ENCODE measurements around the gene ITLN2. TPM values are rescaled to one million over a fixed set of nuclear protein-coding genes. Genes with fewer than 3 reads are reported as not detected.
"Not testable (repeated sequence)": the region's sequence is repeated elsewhere in the genome, so short reads cannot be mapped to it uniquely, and the experiment has no call there.

Gene ITLN2
- not detected for polyA plus RNA-seq (2013, experiment 1 of 2; ENCODE audit: insufficient read length)
- not detected for polyA plus RNA-seq (2013, experiment 2 of 2; ENCODE audit: insufficient read length)

DNA sequence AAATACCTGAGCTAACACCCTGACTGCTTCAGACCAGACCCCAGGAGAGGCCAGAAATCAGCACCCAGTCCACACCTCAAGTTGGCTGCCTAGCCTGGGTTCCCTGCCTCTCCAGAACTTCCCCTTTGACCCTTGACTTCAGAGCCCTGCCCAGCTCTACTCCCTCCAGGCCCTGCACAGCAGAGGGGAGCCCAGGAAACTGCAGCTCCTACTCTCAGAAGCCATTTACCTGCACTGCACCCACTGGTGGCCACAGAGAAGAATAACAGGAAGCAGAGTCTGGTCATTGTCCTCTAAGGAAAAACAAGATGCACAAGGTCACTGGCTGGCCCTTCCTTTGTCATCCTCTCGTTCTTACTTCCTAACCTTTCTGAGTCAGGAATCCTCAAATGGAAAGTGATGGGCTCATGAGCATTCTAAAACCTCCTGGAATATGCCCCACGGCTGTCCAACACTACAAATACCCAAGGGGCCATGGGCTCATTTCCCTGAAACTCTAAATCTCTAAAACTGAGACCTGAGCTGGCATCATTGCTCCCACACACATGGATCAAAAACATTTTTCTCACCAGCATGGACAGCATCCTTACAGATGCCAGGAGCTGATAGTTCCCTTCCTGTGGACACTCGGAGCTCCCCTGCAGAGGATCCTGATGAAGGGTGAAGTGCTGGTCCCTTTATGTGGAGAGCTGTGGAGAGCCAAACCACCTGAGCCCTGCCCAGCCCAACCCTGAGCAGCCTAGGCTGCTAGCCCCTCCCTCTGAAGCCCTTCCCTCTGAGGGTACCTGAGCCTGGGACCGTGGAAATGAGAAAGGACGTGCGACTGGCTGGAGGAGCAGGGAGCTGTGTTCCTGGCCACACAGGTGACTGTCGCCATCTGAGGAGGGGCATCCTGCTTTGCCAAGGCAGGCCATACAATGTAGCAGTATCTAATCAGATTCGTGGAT lies at the start of gene ITLN2:
TSS of gene ITLN2 (minus strand) at position 652 of the 947 bp plus-strand sequence. CDS start at position 584, 68 bp downstream.
- peak; percentile 25 for DNase-seq

DNA sequence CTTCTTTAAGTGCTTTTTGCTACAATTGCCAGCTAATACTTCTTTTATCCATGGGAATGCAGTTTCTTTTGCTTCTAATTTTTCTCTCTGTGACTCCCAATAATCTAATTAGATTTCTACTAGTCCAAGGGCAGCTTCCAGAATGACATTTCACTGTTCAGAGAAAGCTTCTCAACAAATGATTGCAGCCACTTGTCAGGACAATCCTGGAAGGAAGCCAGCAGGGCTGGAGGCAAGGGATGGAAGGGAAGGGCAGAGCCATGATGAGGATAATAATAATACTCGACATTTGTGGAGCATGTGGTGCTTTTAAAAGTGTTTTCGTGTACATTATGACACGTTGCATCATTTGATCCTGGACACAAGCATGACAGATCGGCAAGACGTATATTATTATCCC lies 46.9 kb upstream of the ITLN2 start:
- no peak for DNase-seq

DNA sequence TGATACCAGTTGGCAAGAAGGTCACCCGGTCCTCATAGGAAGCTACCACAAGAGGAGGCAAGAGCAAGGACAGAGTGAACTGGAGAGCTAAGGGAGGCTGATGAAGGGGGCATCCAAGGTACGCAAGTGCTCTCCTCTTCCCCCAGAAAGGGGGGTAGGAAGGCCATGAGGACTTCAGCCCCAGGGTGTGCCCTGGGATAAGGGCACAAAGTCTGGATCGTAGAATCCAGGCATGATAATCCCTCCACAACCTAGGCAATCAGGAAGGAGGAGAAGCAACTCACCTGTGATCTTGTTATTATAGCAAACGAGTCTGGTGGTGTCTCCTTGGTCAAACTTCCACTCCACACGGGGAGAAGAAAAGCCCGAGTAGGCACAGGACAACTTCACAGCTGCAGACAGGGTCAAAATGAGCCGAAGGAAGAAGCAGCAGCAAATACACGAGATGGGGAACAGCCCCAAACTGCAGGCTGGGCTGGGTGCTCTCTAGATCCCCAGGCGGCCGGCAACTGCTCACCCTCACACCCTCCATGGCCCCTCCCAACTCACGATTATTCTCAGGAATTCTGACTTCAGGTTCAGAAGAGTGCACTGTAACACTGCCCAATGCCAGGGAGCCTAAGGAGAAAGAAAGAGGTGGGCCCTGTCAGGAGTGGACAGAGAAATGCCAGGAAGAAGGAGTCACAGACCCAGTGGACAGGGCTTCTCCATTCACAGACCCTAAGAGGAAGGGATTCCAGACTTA lies 46.3 kb upstream of the ITLN2 start:
- no peak for DNase-seq

DNA sequence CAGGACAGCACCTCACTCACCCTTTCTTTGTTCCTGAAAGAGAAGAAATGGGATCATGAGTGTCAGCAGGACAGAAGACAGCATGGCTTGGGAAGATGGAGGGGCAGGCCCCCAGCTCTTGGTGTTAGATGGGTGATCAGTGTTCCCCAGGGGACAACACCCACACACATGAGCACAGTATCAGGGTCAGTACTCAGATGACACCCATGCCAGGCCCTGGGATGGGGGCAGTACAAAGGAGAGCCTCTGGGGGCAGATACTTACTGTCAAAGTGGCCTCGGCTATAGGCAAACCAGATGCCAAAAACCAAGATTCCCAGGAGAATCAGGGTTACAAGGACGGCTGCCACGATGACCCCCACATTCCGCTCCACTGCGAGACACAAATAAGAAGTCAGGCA lies 44.8 kb upstream of the ITLN2 start:
- no peak for DNase-seq

DNA sequence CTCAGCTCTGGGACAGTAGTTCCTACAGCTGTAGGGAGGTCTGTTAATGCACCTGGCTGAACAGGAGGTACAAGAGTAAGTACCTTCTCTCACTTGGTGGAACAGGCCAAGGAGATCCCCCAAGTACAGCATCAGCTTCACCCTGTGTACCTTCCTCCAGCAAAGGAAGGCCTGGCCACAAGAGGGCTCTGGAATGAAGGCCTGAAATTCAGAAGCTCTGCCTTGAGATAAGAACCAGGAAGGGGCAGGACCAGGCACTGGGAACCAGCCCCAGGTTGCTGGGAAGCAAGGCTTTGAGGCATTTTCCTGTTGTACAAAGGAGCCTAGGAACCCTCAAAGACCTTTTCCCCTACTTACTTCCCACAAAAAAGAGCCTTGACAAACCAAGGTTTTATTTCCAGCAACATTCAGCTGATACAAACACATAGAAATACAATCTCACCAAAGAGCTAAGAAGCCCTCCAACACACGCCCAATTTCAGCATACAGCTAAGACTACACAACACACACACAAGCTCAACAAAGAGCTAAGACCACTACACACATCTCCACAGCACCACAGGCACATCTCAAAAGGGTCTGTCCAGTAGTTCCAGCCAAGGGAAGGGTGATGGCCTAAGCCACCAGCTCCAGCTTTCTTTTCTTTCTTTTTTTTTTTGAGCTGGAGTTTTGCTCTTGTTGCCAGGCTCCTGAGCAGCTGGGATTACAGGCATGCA lies 42.9 kb upstream of the ITLN2 start:
- peak; percentile 50 for DNase-seq

DNA sequence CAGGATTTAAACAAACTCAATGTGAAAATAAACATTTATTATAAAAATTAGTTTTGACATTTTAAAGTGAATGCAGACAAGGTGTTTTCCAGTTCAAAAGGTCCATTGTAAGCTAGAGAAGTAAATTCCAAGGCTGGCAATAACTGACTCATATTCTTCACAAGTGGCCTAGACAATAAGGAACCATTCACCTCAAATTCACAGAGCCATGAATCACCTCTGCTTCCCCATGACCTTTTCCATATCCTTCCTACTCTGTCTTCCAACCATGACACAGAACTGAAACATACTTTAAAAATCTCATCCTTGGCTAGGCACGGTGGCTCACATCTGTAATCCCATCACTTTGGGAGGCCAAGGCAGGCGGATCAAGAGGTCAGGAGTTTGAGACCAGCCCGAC lies 41.6 kb upstream of the ITLN2 start:
- DNase-seq: no peak

DNA sequence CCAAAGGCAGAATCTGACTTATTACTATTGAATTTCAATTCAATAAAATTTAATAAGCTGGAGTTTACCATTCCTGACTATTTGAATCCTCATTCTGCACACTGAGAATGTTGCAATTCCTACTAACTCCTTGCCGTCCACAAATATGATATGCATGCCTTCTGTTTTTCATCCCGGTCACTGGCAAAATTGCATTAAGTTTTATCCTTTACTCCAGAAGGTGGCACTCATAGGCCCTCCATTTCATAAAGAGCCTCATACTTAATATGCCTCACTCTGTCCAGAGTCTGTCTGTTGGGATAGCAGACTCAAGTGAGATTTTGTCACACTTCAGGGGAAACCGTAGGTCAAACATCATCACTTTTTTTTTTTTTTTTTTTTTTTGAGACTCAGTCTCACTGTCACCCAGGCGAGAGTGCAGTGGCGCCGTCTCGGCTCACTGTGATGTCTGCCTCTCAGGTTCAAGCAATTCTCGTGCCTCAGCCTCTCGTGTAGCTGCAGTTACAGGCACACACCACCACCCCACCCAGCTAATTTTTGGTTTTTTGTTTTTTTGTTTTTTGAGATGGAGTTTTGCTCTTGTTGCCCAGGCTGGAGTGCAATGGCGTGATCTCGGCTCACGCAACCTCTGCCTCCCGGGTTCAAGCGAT lies 39.1 kb upstream of the ITLN2 start:
- DNase-seq: peak; percentile 63

DNA sequence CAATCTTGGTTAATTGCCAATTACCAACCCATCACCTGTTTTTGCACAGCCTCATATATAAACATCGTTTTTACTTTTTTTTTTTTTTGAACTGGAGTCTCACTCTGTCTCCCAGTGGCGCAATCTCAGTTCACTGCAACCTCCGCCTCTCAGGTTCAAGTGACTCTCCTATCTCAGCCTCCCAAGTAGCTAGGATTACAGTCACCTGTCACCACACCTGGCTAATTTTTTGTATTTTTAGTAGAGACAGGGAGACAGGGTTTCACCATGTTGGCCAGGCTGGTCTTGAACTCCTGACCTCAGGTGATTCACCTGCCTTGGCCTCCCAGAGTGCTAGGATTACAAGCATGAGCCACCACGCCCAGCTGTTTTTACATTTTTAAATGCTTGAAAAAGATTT lies 37.4 kb upstream of the ITLN2 start:
- DNase-seq: not testable (repeated sequence)

DNA sequence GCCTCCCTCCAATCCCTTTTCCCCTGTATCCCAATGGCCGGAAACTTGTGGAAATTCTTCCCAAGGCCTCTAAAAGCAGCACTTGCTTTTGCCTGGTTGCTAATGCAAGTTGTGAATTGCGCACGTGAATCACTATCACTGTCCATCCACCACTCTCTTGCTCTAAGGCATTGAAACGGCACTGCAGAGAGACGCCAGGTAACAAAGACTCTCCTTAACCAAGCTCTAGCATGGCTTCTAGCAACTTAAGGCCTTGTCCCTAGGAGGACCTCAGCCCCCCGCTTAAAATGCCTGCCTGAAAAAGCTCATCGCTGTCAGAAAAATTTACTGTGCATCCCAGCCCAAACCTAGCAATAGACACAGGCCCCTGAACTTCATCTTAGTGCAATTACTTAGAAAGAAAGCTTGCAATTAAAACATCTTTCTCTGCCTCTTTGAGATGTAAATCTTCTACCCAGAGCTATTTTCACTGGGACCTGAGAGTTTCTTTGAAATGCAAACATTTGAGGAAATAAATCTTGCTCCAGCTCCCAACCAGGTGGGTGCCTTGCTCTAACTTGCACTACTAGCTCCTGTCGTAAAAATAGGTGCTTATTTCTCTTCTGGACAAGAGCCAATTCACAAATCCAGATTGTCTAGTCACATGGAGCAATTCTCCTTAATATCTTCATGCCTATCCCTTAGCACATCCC lies 32.9 kb upstream of the ITLN2 start:
- DNase-seq: no peak

DNA sequence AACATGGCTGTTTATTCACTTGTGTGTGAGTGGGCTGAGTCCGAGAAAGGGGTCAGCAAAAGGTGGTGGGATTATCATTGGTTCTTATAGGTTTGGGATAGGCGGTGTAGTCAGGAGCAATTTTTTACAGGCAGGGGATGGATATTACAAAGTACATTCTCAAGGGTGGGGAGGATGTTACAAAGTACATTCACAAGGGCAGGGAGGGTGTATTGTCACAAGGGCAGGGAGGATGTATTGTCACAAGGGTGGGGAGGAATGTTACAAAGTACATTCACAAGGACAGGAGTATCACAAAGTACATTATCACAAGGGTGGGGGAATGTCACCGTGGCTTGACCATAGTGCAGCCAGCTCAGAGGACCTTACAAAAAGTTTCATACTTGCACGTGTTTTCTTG lies 31.1 kb upstream of the ITLN2 start:
- no peak for DNase-seq

DNA sequence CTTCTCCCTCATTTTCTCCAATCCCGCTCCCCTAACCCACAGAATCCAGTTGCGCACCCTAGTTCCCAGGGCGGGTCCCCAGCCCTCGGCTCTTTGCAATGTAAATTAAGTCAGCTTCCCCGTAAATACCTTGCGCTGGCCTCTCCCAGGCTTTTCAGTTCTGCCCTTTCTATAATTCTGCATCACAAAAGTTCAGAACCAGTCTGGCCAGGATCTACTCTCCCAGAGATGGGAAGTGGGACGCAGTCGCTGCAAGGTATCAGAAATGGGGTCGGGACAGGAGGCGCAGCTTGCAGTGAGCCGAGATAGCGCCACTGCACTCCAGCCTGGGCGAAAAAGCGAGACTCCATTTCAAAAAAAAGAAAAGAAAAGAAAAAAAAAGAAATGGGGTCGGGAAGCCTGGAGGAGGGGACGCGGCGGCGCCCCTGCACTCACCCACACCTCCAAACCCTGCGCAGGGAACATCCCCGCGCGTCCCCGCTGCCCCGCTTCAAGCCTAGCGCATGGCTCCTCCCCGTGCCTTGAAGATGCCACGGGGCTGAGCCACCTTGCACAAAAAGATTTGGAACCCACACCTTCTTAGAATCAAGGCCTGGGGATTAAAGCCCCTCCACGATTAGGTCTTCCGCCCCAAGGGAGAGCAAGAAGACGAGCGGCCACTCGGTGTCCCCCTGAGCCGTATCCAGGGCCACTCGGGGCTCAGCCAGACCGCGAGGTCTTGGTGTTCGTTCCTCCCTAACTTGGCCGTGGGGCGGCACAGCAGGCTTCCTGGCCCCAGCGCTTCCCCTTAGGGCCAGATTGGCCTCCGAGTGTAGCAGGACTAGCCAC lies 27.2 kb upstream of the ITLN2 start:
- no peak for DNase-seq

DNA sequence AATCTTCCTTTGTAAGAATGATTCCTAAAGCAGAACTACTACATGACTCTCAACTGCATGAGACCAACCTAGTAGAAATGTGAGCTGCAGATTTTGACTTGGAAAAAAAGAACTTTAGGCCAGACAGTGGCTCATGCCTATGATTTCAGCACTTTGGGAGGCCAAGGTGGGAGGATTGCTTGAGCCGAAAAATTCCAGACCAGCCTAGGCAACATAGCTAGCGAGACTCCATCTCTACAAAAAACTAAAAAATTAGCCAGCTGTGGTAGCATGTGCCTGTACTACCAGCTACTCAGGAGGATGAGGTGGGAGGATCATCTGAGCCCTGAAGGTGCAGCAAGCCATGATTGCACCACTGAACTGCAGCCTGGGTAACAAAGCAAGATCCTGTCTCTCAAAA lies 24.7 kb upstream of the ITLN2 start:
- no peak for DNase-seq

DNA sequence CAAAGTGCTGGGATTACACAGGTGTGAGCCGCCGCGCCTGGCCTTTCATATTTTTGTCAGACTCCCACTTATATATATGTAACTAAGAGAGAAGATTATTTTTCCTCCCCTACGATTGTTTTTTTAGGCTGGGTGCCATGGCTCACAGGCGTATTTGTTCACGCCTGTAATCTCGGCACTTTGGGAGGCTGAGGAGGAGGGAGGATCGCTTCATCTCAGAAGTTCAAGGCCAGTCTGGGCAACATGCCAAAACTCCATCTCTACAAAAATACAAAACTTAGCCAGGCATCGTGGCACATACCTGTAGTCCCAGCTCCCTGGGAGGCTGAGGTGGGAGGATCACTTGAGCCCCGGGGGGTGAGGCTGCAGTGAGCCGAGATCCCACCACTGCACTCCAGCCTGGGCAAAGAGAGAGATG lies 23.9 kb upstream of the ITLN2 start:
- DNase-seq: no peak

DNA sequence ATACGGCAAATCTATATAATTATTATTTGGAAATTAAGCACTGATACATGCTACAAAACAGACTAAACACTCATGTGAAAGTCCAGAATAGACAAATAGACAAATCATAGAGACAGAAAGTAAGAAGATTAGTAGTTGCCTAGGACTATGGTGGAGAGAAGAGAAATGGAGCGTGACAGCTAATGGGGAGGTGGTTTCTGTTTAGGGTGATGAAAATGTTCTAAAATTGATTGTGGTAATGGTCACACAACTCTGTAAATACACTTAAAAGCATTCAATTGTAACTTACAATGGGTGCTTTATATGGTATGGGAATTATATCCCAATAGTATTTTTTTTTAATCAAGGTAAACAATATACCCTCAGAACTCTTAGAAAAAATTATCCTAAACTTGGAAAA lies 20.4 kb upstream of the ITLN2 start:
- DNase-seq: no peak

DNA sequence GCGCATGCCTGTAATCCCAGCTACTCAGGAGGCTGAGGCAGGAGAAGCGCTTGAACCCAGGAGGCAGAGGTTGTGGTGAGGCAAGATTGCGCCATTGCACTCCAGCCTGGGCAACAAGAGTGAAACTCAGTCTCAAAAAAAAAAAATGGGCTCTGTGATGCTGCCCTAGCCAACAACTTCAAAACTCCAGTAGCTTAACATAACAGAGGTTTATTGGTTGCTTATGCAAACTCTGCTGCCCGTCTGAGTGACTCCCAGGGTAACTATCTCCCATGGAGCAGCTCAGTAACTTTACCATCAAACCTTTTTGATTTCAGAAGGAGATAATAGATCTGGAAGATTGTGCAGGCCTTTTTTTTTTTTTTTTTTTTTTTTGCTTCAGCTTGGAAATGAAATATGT lies 18.9 kb upstream of the ITLN2 start:
- no peak for DNase-seq

DNA sequence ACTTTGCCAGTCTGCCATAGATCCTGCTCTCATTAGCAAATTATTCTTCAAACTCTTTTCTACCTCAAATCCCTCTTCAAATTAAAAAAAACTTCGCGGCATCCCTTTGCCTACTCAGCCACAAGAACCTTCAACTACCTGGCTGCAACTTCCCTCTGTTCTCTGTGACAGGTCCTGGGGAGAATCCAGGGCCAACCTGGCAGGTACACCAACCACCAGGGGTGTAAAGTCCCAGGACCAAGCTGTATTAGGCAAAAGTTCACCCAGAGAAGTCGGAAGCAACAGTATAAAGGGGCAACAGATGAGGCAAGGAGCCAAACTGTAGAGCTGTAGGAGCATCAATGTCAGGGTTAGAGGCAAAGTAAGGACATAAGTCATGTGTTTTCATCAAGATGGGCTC lies 18.3 kb upstream of the ITLN2 start:
- no peak for DNase-seq

DNA sequence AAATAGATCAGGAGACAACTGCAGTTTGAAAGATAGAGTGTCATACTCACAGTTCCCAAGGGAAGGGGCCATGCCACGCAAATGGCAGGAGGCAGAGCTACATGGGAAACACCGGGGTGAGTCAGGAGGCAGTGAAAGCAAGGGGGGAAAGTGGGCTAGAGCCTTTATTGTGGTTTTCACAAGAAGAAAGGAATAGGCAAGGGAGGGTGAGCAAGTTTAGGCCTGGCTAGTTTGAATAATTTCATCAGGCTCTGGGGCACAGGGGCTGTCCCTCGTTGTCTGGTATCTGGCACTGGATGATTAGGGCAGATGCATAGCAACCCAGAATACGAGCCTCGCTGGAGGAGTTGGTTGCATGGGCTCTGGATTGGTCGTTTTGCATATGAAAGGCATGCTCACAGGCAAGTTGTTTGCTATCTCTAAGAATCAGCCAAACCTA lies 17.0 kb upstream of the ITLN2 start:
- DNase-seq: no peak

DNA sequence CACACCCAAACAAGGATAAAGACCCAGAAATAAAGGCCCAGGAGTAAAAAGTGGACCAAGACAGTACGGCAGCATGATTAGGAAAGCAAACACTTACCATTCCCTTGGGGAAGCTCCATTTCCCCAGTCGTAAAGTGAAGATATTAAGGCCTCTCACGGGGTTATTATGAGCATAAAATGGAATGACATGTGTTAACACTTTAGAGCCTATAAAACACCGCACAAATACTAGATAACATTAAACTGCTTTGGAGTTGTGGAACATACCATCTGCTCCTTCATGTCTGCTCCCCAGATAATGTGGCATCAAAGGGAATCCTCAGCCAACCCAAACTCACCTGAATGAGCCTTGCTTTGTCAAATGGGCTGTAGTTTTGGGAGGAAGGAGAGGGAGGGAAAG lies 8.9 kb upstream of the ITLN2 start:
- DNase-seq: no peak

DNA sequence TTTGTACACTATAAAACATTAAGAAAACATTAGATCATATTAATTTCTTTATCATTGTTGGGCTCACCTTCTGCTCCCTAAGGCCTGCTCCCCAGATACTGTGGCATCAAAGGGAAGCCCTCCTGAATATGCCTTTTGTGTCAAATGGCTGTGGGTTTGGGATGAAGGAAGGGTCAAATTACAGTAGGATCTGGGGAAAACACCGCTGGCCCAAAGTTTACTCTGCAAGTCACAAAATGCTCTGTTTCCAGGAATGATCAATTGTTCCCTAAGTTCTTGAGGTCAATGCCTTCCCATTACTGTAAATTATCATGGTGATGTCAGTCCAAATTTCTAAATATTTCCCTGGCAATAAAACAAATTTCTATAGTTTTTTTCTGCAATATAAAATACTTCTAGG lies 6.8 kb upstream of the ITLN2 start:
- no peak for DNase-seq

DNA sequence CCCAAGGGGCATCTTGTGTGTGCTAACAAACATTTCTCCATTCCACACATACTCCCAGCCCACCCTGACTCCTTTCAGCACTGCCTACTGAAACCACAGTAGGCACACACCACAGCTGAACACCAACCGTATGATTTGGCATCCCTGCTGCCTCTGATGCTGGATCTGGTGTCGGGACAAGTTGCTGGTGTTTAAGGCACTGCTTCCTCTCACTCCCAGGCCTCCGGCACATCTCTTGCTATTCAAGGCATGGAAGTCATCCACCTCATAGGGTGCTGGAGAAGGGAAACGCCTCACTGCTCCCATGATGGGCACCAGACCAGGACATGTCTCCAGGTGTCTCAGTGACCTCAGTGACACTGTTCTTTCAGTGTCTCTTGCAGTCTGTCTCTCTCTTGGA lies 2.4 kb upstream of the ITLN2 start:
- DNase-seq: no peak

DNA sequence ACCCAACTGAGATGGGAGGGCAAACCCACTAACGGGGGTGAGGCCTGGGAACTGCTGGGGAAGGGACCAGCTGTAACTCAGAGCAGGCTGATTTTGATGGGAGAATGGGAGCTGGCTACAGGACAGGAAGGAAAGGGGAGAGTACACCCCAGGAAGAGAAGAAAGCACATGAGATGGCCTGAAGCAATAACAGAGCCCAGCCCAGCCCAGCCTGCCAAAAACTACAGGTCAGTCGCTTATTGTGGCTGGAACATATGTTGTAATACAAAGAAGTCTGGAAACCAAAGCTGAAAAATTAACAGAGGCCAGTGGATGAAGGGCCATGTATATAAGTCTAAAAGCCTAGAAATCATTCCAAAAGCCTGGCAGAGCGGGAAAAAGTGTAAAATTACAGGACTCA lies 1.6 kb downstream of the ITLN2 start:
- DNase-seq: no peak
